K562 (cell line): ENCODE results near the gene GPR32. TPM values are rescaled to one million over a fixed set of nuclear protein-coding genes. Genes with fewer than 3 reads are reported as not detected.

Experiments
- E2F6 ChIP-seq, 2 experiments: IDR thresholded peaks; 2 replicates each; pipeline ENCODE4 v1.6.1; 2011; ENCODE audit warnings: borderline replicate concordance in 1 of 2, control low read depth in 1 of 2, low read depth in 1 of 2, low read length in 1 of 2, mild to moderate bottlenecking in 1 of 2, mixed read lengths in 1 of 2, moderate library complexity in 1 of 2; ENCODE audit not compliant: insufficient read depth in 1 of 2, insufficient read length in 1 of 2, poor library complexity in 1 of 2, severe bottlenecking in 1 of 2; ENCODE audit errors: extremely low read depth in 1 of 2
- FOXP1 ChIP-seq: sonication (generic); formaldehyde crosslinking; IDR thresholded peaks from 2 replicates; pipeline ENCODE4 v1.8.0; 2022; ENCODE audit warnings: mild to moderate bottlenecking, missing genetic modification reagents
- HDAC1 ChIP-seq, 2 experiments: fragments of 450-650 bp; IDR thresholded peaks; 2 replicates each; pipeline ENCODE4 v1.6.1; 2016 to 2017; ENCODE audit warnings: inconsistent platforms in 1 of 2, mild to moderate bottlenecking in 1 of 2, moderate library complexity in 1 of 2
- ID3 ChIP-seq, 2 experiments: fragments of 250-450 bp in 1 of 2; fragments of 450-650 bp in 1 of 2; sonication (Bioruptor Pico) in 1 of 2; IDR thresholded peaks; 2 replicates each; pipeline versions ENCODE4 v1.6.1 to v1.8.0; 2016 to 2021; ENCODE audit warnings: mild to moderate bottlenecking in 2 of 2, moderate library complexity in 2 of 2, missing compliant biosample characterization in 1 of 2, missing genetic modification characterization in 1 of 2
- MGA ChIP-seq: fragments of 450-650 bp; IDR thresholded peaks from 2 replicates; pipeline ENCODE4 v1.6.1; 2016; ENCODE audit warnings: mild to moderate bottlenecking, moderate library complexity
- SP1 ChIP-seq: sonication (generic); formaldehyde crosslinking; IDR thresholded peaks from 2 replicates; pipeline ENCODE4 v1.8.1; 2022; ENCODE audit warnings: mild to moderate bottlenecking, missing genetic modification reagents
- THRA ChIP-seq: fragments of 450-650 bp; IDR thresholded peaks from 2 replicates; pipeline ENCODE4 v1.6.1; 2017; ENCODE audit warnings: mild to moderate bottlenecking, moderate library complexity
- ZBTB17 ChIP-seq: fragments of 450-650 bp; formaldehyde crosslinking; IDR thresholded peaks from 2 replicates; pipeline ENCODE4 v1.4.0; 2020; ENCODE audit warnings: mild to moderate bottlenecking
- polyA plus RNA-seq, 8 experiments: library from polyadenylated mRNA; depleted of rRNA in 4 of 8; stranded (reverse) in 5 of 8; unstranded in 3 of 8; fragments of >200 nt; fragmentation: Nextera tagmentation in 2 of 8; fragmentation: Illumina TruSeq in 1 of 8; extraction: Ambion mirVana in 2 of 8; extraction: Trizol in 1 of 8; gene quantifications; 2 replicates each; pipeline versions ENCODE4 v1.2.1 to v1.2.3, GENCODE V29; 2011 to 2014; ENCODE audit warnings: inconsistent platforms in 1 of 8, missing spikeins in 1 of 8
- total RNA-seq, 7 experiments: library from RNA; depleted of rRNA in 6 of 7; stranded (reverse); fragments of >200 nt in 6 of 7; fragmentation: Illumina TruSeq in 2 of 7; extraction: Trizol in 2 of 7; gene quantifications; 2 replicates each; pipeline versions ENCODE4 v1.2.1 to v1.2.3, GENCODE V29; 2011 to 2021; ENCODE audit warnings: low replicate concordance in 1 of 7

GPR32 gene
- total and polyA plus RNA-seq, 9 of the 15 experiments (the other 6 are each of a cell fraction or from before 2014, with no cell fraction given) = not detected

- TF ChIP-seq FOXP1 (CRISPR knock-in tag) (peak; percentile 59; the same call in 1 of the 2 replicates), E2F6 (IDR thresholded peaks at IDR 0.05; ENCODE audit: borderline replicate concordance in 1 of 2, extremely low read depth in 1 of 2, insufficient read depth in 1 of 2, insufficient read length in 1 of 2, low read depth in 1 of 2, low read length in 1 of 2, poor library complexity in 1 of 2, severe bottlenecking in 1 of 2) (peak; percentile 81 to 95), HDAC1 (IDR thresholded peaks at IDR 0.05) (no peak), MGA (peak; percentile 96), ID3 (CRISPR knock-in tag; IDR thresholded peaks at IDR 0.05) (no peak), ID3 (tag; IDR thresholded peaks at IDR 0.05) (peak; percentile 36; the same call in 1 of the 2 replicates), ZBTB17 (CRISPR knock-in tag) (no peak), THRA (no peak), SP1 (0 out of 2 replicates have a peak, but pooled peaks have one; percentile 4)
Measured at GRCh38 chr19:50820086-50820485, 49.8 kb downstream of the GPR32 start (continued).
